KG1 (cell line): ENCODE measurements around the gene PPP1R17.
A peak's percentile ranks its signal among the peaks of the same experiment; 100 is the strongest.

ENCODE experiments used
- DNase-seq: peaks from one replicate; lab custom pipeline; 2025; lab: John Stamatoyannopoulos, UW

Gene PPP1R17

DNA sequence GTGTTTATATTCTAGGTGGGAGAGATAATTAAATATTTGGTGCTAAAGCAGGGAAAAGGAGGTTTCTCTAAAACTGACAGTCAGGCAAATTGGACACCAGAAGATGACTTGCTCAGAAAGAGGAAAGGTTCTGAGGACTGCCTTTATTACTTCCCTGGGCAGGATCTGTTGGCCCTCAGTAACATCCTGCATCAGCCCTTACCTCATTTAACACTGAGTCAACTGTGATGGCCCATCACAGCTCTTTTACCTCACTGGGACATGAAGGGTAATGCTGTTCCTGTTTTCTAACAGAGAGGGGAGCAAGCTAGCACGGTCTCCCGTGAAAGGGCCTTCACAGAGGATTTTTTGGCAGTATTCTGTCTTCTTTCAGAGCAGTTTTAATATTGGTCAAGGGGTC lies 12.0 kb downstream of the PPP1R17 start:
- DNase-seq: no peak

DNA sequence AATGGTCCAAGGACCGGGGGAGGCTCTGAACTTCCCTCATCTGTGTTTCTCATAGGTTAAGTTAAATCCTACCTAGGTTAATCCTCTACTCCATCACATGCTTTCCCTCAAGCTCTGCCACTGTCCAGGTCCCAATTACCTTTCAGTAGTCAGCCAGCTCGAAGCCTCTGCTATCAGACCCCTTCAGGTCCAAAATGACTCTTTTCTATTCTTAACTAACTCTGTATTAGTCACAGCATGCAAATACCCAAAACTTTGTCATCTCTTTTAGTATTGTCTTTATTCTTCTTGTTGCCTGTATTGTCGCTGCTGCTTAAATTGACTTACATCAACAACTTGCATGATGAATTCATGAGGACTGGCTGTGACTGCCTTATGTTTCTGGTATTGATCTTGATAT lies 15.3 kb downstream of the PPP1R17 start:
- DNase-seq: no peak

DNA sequence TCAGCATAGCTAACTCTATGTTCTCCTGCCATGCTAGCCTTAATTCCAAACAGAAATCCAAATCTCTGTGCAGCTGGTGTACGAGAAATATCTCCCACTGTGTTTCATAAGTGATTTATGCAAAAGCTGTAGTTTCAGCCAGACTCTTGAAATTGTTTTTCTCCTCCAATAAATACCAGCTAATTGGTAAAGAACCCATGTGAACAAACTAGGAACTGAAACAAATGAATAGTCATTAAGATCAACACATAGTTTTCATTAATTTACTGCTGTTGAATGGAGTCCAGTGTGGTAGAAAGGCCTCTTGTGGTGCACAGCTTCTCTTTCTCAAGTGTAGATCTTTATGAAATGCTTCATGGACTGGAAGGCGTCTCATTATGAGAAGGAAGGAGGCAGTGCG lies 18.4 kb downstream of the PPP1R17 start:
- DNase-seq: no peak

DNA sequence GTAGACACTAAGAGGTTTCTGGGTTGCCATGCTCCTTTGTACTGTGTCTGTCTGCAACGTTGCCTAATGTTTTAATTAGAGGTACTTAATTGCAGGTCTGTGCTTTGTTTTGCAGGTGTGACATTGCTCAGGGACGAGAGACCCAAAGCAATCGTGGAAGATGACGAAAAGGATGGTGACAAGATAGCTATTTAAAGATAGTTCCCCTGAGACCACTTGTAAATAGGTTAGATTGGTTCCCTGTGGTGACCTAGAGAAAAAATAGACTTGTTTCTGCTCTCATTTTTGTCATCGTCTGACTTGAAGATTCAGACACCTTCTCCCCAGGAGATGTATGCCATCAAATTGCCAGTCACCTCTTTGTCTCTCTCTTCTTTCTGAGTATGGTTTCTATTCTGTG lies 20.1 kb downstream of the PPP1R17 start:
- no peak for DNase-seq

DNA sequence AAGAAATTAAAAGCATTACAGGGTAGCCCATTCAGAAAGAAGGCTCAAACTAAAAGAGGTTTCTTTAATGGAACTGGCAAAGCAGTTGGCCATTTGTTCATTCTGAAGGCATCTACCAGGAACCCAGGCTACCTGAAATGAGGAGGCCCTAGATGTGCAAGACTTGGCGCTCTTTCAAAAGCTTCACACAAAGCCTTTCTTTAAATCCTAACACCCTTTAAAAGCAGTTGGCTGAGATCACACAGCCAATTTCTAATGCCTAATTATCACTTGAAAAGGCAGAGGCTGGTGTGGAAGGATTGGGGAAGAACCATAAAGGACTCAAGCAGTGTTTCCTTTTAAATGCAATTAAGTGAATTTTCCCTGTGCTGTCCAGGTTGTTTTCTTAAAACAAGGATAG lies 23.2 kb downstream of the PPP1R17 start:
- no peak for DNase-seq

DNA sequence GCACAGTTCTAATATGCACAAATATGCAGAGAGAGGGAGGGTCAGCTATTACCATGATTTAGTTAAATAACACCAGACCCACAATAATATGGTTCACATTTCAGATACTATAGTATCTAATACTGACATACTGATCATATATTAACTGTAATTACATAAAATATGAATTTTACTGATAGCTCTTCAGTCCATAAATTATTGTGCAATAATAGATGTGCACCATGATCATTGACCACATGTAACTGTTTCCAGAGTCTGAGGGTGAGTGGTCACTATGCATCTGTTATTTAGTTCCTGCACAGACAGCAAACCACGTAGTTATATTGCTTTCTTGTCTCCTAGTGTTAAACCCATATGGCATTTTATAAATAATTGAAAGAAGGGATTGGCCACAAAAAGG lies 29.3 kb downstream of the PPP1R17 start:
- no peak for DNase-seq

DNA sequence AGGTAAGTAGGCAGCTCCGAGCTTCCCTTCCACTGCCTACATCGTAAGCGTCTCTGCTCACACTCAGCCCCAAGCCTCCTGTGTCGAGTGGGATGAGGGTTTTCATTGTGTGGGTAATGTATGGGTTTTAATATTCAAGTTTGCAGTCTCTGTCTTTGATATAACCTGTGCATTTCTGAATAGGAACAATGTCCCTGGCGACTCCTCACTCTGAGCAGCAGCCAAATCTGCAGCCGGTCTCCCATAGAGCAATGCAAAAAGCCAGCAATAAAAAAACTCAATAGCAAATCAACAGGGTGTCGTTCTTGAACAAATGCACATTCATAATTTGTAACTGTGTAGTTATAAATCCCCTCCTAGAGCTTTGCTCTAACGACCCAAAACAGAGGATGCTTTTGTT lies 33.4 kb downstream of the PPP1R17 start:
- DNase-seq: no peak

DNA sequence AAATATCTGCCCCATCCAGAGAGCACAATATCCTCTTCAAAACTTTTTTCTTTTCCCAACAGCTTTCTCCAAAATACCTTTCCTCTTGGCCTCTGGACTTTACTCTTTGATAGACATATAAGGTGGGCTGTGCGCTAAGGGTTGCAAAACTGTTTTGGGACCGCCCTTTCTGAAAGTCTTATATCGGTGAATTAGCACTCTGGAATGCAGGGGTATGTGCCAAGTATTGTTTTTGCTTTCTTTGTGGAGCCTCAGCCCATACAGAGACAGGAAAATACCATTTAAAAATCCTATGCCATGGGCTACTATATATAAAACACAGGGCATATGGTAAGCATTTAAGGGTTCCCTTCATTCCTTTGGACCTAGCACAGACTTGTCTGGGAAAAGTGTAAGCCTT lies 37.7 kb downstream of the PPP1R17 start:
- no peak for DNase-seq

DNA sequence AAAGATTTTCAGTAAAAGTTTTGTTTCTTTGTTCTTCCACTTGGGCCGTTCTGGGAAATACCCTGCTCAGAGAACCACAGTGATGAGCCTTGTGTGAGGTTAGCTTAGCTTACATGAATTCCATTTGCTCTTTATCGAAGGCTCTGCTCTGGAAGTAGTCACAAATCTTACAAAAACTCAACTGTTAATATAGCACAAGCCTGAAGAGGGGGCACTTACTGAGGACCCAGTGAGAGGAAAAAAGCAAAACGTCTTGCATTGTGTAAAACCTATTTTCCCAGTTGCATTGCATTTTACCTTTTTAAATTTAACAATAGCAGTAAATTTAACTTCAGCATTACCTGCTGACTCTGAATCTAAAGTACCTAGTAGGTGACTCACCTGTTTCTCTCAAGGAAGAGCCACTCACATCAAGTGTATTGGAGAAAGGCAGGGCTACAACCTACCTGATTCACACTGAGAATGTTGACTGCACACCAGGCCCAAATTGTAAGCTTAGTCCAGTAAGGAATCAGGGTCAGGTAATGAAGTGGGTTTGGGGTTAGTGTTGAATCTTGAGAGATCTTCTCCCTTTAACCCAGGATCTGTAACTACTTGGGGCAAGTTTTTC lies 42.3 kb downstream of the PPP1R17 start:
- DNase-seq: no peak

DNA sequence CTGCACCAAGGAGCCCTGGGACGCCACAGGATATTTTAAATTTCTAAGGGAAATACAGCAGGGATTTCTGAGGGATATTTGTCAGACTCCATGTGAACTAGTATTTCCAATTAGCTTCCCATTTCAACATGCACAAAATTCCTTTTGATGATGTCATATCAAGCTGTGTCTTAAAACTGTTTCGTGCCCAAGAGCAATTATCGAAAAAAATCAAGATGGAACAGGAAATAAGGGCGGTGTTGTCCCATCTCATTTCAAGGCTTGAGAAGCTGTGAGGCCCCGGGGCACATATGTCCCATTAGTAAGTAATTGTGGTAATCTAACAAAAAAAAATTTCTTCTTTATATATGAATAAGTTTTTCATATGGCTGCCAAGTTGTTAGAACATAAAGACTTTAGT lies 47.4 kb downstream of the PPP1R17 start:
- DNase-seq: no peak

DNA sequence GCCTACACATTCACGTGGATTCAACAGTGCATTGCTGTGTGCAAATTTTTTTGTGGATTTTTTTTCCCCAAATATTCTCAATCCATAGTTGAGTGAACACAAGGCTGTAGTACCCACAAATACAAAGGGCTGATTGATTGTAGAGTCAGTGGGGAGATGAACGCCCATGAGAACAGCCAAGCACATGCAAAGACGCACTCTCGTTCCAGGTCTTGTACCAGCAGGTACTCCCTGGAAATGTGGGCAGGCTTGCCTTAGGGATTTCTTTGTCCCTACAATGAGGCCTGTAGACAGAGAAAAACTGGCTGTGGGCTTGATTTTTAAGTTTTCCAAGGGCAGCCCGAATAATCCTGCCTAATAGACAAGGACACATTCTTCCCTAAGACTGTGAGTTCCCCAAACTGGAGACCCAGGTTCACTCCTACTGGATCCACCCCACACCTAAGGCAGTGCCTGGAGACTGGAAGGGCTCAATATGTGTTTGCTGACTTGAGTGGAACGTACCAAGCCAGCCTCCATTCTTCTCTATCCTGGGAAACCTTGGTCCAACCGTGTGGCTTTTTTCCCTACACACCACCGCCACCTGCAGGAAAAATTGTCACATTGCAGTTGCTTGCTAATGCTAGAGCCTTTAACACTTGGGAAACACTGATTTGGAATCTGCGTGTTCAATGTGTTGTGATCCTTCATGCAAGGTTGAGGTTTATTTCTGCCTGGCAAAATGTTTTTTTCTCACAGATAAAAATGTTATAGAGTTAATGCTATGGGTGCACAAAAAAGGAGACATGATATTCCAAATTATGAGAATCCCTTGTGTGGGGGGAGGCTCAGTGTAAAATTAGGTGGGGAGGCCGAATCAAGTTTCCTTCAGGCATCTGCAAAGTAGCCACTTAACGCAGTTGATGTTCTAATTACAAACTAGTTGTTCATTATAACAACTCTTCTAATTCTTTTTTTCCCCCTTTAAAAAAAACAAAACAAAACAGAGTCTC lies 49.3 kb downstream of the PPP1R17 start:
- no peak for DNase-seq

DNA sequence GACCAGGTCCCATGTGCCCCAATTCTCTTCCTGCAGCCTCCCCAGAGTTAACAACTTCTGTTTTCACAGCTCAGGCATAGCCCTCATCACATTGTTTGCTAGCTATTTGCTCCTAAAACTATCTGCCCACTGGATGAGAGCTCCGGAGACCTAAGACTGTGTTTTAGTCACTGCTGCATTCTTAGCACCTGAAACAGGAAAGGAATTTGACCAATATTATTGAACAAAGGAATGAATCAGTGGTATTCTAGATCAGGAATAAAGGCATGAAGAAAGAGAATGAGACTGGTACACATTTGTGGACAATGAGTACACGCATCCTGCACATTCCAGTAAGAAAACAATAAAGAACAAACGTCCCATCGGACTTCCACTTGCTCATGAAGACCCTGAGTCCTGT lies 54.8 kb downstream of the PPP1R17 start:
- DNase-seq: no peak

DNA sequence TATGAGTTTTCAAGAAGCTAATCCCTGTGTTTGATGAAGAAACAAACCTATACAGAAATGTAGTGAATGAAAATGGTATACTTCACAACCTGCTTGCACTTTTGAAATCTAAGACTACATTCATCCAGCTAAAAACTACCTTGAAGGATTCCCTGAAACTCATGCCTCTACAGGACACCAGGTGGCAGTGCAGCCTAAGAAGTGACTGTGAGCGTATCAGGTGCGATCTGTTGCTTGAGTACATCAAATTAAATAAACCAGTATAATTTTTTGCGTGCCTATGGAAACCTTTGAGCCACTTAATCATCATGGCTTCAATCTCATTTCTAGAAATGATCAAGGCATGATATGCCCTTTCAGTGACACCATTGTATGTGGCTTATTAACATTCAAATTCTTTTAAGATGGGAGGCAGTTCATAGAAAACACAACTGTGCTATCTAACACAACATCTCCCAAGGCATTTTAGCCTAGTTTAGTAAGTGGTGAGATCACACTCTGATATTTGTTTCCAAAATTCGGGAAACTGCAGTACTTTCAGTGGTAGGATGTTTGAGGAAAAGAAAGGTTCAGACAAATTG lies 57.4 kb downstream of the PPP1R17 start:
- DNase-seq: peak; percentile 12

DNA sequence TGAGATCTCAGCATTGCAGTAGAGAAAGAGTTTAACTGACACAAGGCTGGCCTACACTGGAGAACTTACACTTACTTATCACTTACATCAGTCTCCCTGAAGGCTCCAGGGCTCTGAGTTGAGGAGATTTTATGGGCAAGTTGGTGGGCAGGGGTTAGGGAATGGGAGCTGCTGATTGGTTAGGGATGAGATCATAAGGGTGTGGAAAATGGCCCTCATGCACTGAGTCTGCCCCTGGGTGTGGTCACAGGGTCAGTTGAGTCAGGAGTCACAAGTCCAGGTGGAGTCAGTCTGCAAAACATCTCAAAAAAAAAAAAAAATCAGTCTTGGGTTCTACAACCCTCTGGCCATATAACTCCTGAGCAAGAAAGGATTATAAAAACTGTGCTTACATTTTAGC lies 60.5 kb downstream of the PPP1R17 start:
- no peak for DNase-seq

DNA sequence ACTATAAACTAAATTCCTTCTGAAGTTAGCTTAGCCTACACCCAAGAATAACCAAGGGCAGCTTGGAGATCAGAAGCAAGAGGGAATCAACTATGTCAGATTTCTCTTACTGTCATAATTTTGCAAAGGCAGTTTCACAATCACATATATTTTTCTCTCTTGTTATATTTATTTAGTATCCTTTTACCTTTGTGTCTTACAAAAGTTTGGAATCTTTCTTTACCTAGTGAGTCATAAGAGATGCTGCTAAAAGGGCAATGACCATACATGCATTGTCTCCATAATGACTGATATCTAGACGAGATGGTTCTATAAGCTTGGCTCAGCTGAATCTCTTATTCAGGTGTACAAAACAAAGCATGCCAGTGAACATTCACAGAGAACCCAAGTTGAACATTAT lies 61.1 kb downstream of the PPP1R17 start:
- DNase-seq: no peak

DNA sequence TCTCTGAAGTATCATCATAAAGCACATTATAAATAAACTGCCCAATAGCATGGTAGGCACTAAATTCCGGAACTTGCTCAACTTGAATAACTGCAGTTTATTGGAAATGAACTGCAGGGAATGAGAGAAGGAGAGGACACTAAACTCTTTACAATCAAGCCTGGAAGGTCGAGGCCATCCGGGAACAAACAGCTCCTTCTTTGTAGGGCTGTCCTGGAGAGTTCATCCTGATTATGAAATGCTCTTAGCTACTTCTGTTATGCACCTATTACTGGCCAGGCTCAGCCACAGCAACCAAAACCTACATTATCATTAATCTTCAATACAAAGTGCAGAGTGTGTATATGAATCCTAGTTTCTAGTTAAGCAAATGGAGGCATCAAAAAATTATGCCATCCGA lies 64.7 kb downstream of the PPP1R17 start:
- DNase-seq: no peak
